GM12872 (cell line): ENCODE measurements around the gene FBXL19.

Experiments
- TF ChIP-seq, protein P1 (sequence below): IDR thresholded peaks from 3 replicates; pipeline ENCODE4 v1.5.1; 2011; ENCODE audit warnings: low read depth, mild to moderate bottlenecking, low read length, moderate library complexity; ENCODE audit not compliant: insufficient read depth

Gene FBXL19

DNA sequence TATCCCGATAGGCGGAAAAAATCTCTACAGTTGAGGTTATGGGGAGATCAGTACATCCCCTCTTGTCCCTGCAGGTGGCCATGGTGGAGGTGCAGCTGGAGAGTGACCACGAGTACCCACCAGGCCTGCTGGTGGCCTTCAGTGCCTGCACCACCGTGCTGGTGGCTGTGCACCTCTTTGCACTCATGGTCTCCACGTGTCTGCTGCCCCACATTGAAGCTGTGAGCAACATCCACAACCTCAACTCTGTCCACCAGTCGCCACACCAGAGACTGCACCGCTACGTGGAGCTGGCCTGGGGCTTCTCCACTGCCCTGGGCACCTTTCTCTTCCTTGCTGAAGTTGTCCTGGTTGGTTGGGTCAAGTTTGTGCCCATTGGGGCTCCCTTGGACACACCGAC, 29.7 kb downstream of the FBXL19 start:
- TF ChIP-seq, protein P1, sequence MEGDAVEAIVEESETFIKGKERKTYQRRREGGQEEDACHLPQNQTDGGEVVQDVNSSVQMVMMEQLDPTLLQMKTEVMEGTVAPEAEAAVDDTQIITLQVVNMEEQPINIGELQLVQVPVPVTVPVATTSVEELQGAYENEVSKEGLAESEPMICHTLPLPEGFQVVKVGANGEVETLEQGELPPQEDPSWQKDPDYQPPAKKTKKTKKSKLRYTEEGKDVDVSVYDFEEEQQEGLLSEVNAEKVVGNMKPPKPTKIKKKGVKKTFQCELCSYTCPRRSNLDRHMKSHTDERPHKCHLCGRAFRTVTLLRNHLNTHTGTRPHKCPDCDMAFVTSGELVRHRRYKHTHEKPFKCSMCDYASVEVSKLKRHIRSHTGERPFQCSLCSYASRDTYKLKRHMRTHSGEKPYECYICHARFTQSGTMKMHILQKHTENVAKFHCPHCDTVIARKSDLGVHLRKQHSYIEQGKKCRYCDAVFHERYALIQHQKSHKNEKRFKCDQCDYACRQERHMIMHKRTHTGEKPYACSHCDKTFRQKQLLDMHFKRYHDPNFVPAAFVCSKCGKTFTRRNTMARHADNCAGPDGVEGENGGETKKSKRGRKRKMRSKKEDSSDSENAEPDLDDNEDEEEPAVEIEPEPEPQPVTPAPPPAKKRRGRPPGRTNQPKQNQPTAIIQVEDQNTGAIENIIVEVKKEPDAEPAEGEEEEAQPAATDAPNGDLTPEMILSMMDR, result no peak

DNA sequence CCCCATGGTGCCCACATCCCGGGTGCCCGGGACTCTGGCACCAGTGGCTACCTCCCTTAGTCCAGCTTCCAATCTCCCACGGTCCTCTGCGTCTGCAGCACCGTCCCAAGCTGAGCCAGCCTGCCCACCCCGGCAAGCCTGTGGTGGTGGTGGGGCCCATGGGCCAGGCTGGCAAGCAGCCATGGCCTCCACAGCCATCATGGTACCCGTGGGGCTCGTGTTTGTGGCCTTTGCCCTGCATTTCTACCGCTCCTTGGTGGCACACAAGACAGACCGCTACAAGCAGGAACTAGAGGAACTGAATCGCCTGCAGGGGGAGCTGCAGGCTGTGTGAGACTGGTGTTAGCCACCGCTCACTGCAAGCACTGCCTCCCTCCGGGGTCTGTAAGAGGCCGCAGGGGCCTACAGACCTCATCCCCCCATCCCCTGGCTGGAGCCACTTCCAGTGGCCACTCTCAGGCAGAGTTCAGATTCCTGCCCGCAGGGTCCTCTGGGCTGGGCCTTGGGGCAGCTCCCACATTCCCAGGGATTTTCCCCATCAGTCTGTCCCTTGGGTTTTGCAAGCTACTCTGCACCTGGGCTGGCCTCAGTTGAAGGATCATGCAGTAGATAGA, 30.2 kb downstream of the FBXL19 start:
- TF ChIP-seq, protein P1, result peak; percentile 85

GRCh38 chr16:30954993-30955392, 31.6 kb downstream of the FBXL19 start:
- TF ChIP-seq, protein P1, result no peak

- TF ChIP-seq, protein P1, result peak; percentile 35; the same call in 2 of the 3 replicates
Observed at GRCh38 chr16:30956601-30957455, 33.5 kb downstream of the FBXL19 start.

- TF ChIP-seq, protein P1, result no peak
Observed at GRCh38 chr16:30957456-30958174, 34.2 kb downstream of the FBXL19 start, which contains the start of gene SETD1A. Gene SETD1A, plus strand, starts transcription at chr16:30957754. Its CDS starts 978 bp downstream, at chr16:30958732.

DNA sequence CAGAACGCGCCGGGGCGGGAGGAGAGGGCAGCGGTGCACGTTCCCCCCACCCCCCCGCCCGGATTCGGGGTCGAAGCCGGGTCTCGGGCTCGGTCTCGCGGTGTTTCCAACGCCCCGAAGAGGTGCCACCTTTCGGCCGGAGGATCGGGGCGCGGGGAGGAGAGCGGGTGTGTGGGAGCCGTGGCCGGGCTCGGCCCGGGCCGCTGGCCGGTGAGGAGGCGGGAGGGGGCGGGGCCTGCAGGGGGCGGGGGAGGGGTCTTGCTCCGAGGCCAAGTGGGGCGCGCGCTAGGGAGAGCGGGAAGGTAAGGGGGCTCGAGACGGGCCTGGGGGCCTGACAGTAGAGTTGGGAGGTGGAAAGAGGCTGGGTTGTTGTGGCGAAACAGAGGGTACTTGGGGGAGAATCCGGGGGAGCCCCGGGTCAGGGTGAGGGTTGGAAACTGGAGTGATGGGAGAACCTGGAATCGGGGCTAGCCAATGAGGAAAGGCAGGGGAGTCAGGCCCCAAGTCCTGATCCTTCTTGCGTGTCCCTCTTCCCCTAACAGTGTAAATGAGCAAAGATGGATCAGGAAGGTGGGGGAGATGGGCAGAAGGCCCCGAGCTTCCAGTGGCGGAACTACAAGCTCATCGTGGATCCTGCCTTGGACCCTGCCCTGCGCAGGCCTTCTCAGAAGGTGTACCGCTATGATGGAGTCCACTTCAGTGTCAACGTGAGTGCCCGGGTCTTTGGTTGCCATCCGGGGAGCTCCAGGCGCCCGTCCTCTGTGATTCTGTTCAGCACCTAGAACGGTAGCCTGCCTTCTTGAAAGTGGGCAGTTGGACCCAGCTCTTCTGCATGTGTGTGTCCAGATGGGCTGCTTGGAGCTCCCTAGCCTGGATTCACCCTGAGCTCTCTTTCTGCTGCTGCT, 35.1 kb downstream of the FBXL19 start:
- TF ChIP-seq, protein P1, result no peak

DNA sequence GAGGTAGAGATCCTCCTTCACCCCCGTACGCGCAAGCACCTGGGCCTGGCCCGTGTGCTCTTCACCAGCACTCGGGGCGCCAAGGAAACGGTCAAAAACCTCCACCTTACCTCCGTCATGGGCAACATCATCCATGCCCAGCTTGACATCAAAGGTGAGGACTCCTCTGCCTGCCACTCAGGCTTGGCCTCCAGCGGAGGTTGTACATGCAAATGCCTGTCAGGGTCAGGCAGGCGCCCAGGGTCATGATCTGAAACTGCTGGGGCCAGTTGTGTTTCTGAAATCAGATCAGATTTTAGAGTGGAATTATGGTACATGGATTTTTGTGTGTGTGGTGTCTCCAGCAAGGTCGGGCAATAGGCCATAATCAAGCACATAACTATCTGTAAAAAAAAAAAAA, 38.0 kb downstream of the FBXL19 start:
- TF ChIP-seq, protein P1, result no peak
